ENCODE measurements around the gene TRRAP.

- TF ChIP-seq ZBTB17 (tag by site-specific recombination; IDR thresholded peaks at IDR 0.05) (peak; percentile 52; the same call in 1 of the 2 replicates), CTCF (tag by site-specific recombination; IDR thresholded peaks at IDR 0.05) (no peak), OVOL3 (tag by site-specific recombination; IDR thresholded peaks at IDR 0.05) (no peak), ELK4 (IDR thresholded peaks at IDR 0.05; ENCODE audit: borderline replicate concordance, low read depth, low read length) (no peak), ZNF350 (tag by site-specific recombination; IDR thresholded peaks at IDR 0.05) (no peak), PATZ1 (tag by site-specific recombination; IDR thresholded peaks at IDR 0.05) (peak; percentile 90), REPIN1 (tag by site-specific recombination; IDR thresholded peaks at IDR 0.05; ENCODE audit: low read depth) (no peak), ZNF768 (tag by site-specific recombination; IDR thresholded peaks at IDR 0.05) (no peak), ZNF449 (tag by site-specific recombination; IDR thresholded peaks at IDR 0.05) (no peak), ZNF501 (tag by site-specific recombination; IDR thresholded peaks at IDR 0.05) (no peak), ZNF341 (tag by site-specific recombination; IDR thresholded peaks at IDR 0.05; ENCODE audit: low read depth) (no peak)
Measured at GRCh38 chr7:98870121-98870651, 8.1 kb upstream of the TRRAP start.

Data from HEK293 (cell line).